ENCODE measurements around the gene FRS2. TPM values are rescaled to one million over a fixed set of nuclear protein-coding genes. Genes with fewer than 3 reads are reported as not detected.
"Not testable (repeated sequence)": the region's sequence is repeated elsewhere in the genome, so short reads cannot be mapped to it uniquely, and the experiment has no call there.

FRS2 gene
- 59.7 and 66.8 TPM in 2 replicates for total RNA-seq
- 14.0 TPM for polyA plus RNA-seq (2012)

GRCh38 chr12:69470189-69471075 is at the start of gene FRS2:
Gene FRS2, plus strand, starts transcription at chr12:69470388. Its CDS starts 98,643 bp downstream, at chr12:69569031.
- DNase-seq (ENCODE audit: low read depth): peak; percentile 94

GRCh38 chr12:69421548-69421947 is 48.6 kb upstream of the FRS2 start:
- no peak for DNase-seq (ENCODE audit: low read depth)

- DNase-seq (ENCODE audit: low read depth): no peak
These were observed 46.9 kb upstream of the FRS2 start for GRCh38 chr12:69423037-69423905.

DNA sequence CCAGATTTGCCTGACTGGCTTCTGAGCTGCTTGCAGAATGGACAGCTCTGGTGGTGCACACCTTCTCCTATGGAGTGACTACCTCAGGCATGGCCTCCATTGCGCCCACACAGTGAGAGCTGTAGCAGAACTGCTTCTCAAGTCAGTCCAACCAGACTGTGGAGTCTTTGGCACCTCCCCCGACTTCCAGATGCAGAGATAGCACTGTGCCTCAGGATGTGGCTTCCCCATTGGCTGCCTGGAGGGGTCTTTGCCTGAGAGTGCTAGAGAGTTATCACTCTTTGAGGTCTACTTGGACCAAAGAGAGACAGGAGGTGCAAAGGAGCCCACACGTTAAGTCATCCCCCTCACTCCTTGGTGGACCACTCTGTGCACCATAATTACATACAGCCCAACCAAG is 44.8 kb upstream of the FRS2 start:
- no peak for DNase-seq (ENCODE audit: low read depth)

- DNase-seq (ENCODE audit: low read depth): no peak
These were observed 41.7 kb upstream of the FRS2 start for GRCh38 chr12:69428351-69429073.

DNA sequence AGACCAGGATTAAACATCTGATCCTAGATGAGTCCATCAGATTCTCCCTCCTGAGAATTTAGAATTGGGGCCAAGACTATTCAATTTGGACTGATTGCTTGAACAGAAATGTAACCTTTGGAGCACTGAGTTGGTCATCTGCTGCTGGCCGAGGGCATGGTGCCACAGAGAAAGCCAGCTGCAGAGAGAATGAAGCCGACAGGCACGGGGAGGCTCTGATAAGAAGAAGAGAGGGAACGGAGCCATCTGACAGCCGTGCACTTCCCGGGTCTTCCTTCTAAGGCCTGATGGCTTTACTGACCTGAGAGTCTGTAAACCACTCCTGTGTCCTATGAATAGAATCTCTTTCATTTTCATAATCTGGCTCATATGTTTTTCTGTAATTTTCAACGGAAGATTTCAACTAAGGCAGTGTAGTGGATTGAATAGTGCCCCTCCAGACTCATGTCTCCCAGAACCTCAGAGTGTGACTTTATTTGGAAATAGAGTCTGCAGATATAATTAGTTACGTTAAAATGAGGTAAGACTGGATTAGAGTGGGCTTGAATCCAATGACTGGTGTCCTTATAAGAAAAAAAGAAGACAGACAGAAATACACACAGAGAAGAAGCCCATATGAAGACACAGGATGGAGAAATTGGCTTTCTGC is 39.1 kb upstream of the FRS2 start:
- DNase-seq (ENCODE audit: low read depth): peak; percentile 27

DNA sequence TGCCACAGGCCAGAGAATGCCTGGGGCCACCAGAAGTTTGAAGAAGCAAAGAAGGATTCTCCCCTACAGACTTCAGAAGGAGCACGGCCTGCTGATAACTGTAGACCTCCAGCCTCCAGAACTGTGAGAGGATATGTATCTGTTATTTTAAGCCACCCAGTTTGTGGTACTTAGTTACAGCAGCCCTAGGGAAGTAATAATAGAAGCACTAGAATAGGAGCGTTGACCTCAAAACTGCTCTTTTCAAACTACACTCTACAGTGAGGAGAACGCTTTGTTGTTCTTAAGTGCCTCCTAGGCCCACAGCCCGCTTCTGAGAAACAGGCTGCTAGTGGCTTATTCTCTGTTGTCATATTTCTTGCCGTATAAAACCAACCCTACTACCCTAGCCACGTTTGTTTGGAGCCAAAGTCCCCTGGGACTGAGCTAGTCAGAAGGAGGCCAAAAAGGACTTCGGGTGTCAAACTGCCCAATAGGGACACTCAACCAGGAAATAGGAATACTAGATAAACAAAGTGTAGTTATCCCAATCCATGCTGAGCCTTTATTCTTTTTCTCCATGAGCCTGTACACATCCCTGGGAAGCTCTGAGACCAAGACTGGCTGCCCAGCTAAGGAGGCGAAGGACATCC is 38.5 kb upstream of the FRS2 start:
- peak; percentile 21 for DNase-seq (ENCODE audit: low read depth)

DNA sequence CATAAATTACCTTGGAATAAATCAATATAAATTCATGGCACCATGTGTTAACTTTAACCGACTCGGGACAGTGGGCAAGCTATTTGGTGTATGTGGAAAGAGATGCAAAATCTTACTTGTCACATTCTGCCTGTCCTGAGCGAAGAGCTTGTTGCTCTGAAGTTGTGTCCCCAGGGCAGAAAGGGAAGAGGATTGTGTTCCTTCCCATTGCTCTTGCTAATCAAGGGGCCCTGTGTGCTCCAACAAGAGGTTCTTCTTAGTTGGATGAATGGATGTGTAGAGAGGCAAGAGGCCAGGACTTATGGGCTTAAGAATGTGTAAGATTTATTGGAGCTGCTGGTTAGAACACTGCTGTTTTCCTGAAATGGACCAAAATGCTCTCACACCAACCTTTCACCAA is 36.5 kb upstream of the FRS2 start:
- no peak for DNase-seq (ENCODE audit: low read depth)

- peak; percentile 38 for DNase-seq (ENCODE audit: low read depth)
These were observed 34.5 kb upstream of the FRS2 start for GRCh38 chr12:69435644-69436043.

DNA sequence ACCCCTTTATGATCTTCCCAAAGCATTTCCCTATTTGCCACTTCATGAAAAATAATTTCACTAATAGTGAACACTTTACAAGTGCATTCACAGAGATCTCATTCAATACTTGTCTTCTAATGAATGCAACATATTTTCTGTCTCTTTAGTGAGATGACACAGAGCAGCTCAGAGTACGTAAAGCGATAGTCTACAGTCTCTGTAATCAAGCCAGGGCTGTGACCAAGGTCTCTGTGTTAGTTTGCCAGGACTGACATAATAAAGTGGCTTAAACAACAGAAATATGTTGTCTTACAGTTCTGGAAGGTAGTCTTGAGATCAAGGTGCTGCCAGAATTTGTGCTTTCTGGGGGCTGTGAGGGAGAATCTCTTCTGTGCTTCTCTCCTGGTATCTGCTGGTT is 33.1 kb upstream of the FRS2 start:
- DNase-seq (ENCODE audit: low read depth): no peak

DNA sequence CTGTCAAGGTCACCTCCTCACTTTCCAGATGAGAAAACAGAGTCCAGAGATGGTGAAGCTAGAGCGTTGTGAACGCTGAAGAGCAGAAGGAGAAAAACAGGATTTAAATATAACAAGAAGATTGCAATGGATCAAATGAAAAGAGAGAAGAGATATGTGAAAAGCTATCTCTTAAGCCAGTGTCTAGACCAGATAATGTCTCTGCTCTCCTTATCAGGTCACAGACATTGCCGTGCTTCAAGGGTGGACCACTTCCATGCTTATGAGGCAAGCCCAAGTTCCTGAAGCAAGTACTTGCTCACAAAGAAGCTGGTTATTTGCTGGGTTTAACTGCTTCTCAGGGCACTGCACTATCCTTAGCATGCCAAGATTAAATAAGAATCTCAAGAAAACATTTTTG is 31.6 kb upstream of the FRS2 start:
- DNase-seq (ENCODE audit: low read depth): no peak

DNA sequence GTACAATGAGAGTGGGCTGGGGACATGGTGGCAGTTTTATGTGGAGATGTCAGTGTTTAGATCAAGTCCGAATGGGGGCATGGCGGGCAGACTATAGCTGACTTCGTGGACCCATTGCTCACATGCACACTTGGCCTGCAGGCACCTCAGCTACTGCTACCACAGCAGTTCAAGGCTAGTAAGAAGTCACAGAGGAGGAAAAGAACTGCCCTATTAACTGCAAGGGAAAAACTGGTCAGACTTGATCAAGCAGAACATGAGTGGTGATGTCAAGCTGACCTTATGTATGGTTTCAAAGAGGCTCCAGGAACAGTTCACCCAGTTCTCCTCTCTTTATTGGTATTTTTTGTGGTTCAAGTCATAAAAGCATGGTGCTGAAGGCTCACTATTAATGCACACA is 30.2 kb upstream of the FRS2 start:
- no peak for DNase-seq (ENCODE audit: low read depth)

GRCh38 chr12:69440886-69441285 is 29.3 kb upstream of the FRS2 start:
- no peak for DNase-seq (ENCODE audit: low read depth)

GRCh38 chr12:69442894-69443293 is 27.3 kb upstream of the FRS2 start:
- no peak for DNase-seq (ENCODE audit: low read depth)

GRCh38 chr12:69443916-69444315 is 26.3 kb upstream of the FRS2 start:
- DNase-seq (ENCODE audit: low read depth): no peak

DNA sequence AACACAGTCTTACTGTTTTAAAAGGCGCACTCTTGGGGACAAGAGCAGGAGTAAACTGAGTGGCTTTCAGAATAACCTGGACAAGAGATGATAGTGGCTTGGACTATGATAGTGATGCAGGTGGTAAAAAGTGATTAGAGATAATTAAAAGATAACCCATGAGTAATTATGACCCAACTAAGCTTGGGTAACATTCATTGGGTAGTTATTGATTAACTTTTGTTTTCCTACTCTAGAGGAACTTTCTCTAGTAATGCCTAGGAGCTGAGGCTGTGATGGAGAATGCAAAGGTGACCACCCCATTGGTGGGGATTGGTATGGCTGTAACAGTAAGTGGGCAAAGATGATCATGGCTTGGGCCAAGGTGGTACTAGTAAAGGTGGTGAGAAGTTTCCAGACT is 22.3 kb upstream of the FRS2 start:
- no peak for DNase-seq (ENCODE audit: low read depth)

GRCh38 chr12:69452598-69453132 is 17.5 kb upstream of the FRS2 start:
- DNase-seq (ENCODE audit: low read depth): not testable (repeated sequence)

- DNase-seq (ENCODE audit: low read depth): no peak
These were observed 13.9 kb upstream of the FRS2 start for GRCh38 chr12:69456239-69456638.

DNA sequence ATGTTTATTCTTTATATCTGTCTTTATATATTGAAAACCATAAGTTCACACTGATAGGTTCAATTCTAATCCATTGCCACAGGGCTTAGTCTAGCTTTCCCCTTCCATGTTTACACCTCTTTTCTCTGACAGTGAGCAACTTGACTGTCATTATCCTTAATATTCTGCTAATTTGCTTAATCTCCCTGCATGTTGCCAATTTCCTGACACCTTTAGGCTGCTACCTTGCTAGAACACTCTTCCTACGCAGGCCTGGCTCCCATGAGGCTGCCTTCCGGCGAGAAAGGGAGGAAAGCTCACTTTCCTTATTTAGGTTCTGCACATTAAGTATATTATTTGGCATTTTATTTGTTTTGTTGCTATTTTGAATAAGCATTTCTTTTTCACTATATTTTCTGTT is 12.8 kb upstream of the FRS2 start:
- no peak for DNase-seq (ENCODE audit: low read depth)

DNA sequence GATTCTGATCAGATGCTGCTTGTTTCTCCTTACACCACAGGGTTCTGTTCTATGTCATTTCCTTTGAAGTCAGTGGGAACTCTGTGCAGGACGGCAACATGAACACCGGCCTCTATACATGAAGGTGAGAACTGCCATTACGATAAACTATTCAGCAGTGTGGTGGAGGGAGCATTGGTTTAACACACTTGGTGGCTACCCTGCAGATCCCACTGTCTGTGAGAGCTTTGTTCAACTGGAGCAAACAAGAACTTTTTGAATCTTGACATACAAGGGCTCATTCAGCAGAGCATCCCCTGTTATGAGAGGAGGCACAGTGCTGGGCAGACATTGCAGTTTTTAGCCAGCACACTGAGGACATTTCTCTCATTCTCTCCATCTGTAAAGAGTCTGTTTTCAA is 10.7 kb upstream of the FRS2 start:
- DNase-seq (ENCODE audit: low read depth): no peak

All from myocyte (in vitro differentiated cells).